Loucy (cell line): ENCODE data around the gene RNASE3.

Experiments
- CTCF ChIP-seq: fragments of 200-600 bp; sonication (generic); conservative IDR thresholded peaks from 2 replicates; pipeline ENCODE4 v1.5.1; 2014; ENCODE audit warnings: mild to moderate bottlenecking, antibody characterized with exemption, low read length
- EZH2phosphoT487 ChIP-seq: fragments of 200-600 bp; IDR thresholded peaks from 2 replicates; pipeline ENCODE4 v1.6.1; 2018; ENCODE audit warnings: antibody characterized with exemption, mild to moderate bottlenecking, moderate library complexity, borderline replicate concordance

- no peak for TF ChIP-seq CTCF
- no peak for TF ChIP-seq EZH2phosphoT487
These were observed 25.0 kb upstream of the RNASE3 start for GRCh38 chr14:20866194-20866593.
